ENCODE results near the gene ZP1. TPM values are rescaled to one million over a fixed set of nuclear protein-coding genes. Genes with fewer than 3 reads are reported as not detected.
A peak's percentile ranks its signal among the peaks of the same experiment; 100 is the strongest.

The ZP1 gene
- total and polyA plus RNA-seq, 10 of the 15 experiments (the other 5 are each of a cell fraction or from before 2014, with no cell fraction given) = not detected

GRCh38 chr11:60913793-60914632 lies 46.7 kb downstream of the ZP1 start, which contains the start of gene TMEM109:
TMEM109 (plus strand) TSS chr11:60914158; CDS start chr11:60919694, 5,536 bp downstream.
- ChIA-PET RAD21 (ENCODE audit: unreplicated experiment) (interaction anchor here (0.8 to 5.9 kb wide), 21 partner anchors 9 to 274 kb away, joined by 3 to 43 read pairs (median 4); partner anchors contain the start of gene TMEM132A), SMC1A (ENCODE audit: uncharacterized antibody, unreplicated experiment) (interaction anchor here (0.7 to 5.9 kb wide), 22 partner anchors 9 to 479 kb away, joined by 3 to 76 read pairs (median 5); partner anchors contain the start of genes MS4A1, SLC15A3, TMEM132A and TMEM216), POLR2A (interaction anchor here (0.6 to 3.2 kb wide), 19 partner anchors 9 to 447 kb away, joined by 3 to 11 read pairs (median 5); partner anchors contain the start of genes SLC15A3 and TMEM132A), CTCF (interaction anchor here (0.5 to 4.5 kb wide), 25 partner anchors 8 to 948 kb away, joined by 3 to 46 read pairs (median 4); partner anchors contain the start of genes MS4A15, PRPF19, TMEM132A and TMEM216)
- Histone ChIP-seq H3K27me3 (replicated peaks in 1 of 2; ENCODE audit: control insufficient read depth in 2 of 2, insufficient read depth in 2 of 2, low read length in 1 of 2) (no peaks in the 10 kb centered on the region), H3K36me3 (ENCODE audit: control insufficient read depth in 2 of 2, insufficient read depth in 2 of 2, low read length in 1 of 2) (no peaks in the 10 kb centered on the region; a peak in 1 of 4 replicates), H4K20me1 (ENCODE audit: control insufficient read depth, insufficient read depth) (no peaks in the 10 kb centered on the region), H3K9me3 (replicated peaks; ENCODE audit: control insufficient read depth, insufficient read depth, low read length) (peaks cover 5% of the 10 kb centered on the region), H3K27ac (ENCODE audit: control insufficient read depth, insufficient read depth) (peak within 1 kb of the TSS; percentile 94), H3K4me2 (ENCODE audit: control insufficient read depth, insufficient read depth) (peak within 1 kb of the TSS; percentile 99), H3K79me2 (ENCODE audit: control insufficient read depth, insufficient read depth, low read length) (peaks cover 34% of the 10 kb centered on the region), H3K4me3 (peak within 1 kb of the TSS; percentile 82), H2AFZ (ENCODE audit: control insufficient read depth, low read depth, low read length) (peak within 1 kb of the TSS; percentile 100), H3K9ac (ENCODE audit: control insufficient read depth, insufficient read depth, low read length) (peak within 1 kb of the TSS; percentile 85), H3K4me1 (ENCODE audit: control insufficient read depth, insufficient read depth, low read length) (peaks cover 59% of the 10 kb centered on the region)
- intact Hi-C loops (cut with micrococcal nuclease; ENCODE audit: unreplicated experiment) = loop anchor here (2.0 kb wide), 2 partner anchors 39 to 147 kb away; partner anchors contain the start of gene SLC15A3
- BruUV-seq (replicated peaks) = TSS peak; percentile 67
- in situ Hi-C loops (cut with MboI) = no loop called here
- ATAC-seq = peak; percentile 67
- DNase-seq (ENCODE audit: low read depth, low spot score) = peak; percentile 86
- WGBS (ENCODE audit: insufficient coverage, insufficient replicate concordance, low lambda C conversion rate, missing lambda C conversion rate) = under 1% methylated on average over 70 of the region's 70 CpGs
- peak; percentile 95 for FAIRE-seq
- no peak for TF ChIP-seq ZNF622 (IDR thresholded peaks at IDR 0.05)
- TF ChIP-seq, protein P1, sequence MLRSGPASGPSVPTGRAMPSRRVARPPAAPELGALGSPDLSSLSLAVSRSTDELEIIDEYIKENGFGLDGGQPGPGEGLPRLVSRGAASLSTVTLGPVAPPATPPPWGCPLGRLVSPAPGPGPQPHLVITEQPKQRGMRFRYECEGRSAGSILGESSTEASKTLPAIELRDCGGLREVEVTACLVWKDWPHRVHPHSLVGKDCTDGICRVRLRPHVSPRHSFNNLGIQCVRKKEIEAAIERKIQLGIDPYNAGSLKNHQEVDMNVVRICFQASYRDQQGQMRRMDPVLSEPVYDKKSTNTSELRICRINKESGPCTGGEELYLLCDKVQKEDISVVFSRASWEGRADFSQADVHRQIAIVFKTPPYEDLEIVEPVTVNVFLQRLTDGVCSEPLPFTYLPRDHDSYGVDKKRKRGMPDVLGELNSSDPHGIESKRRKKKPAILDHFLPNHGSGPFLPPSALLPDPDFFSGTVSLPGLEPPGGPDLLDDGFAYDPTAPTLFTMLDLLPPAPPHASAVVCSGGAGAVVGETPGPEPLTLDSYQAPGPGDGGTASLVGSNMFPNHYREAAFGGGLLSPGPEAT (IDR thresholded peaks at IDR 0.05; ENCODE audit: low read depth) = peak; percentile 47; the same call in 1 of the 2 replicates
- no peak for TF ChIP-seq E4F1 (IDR thresholded peaks at IDR 0.05; ENCODE audit: borderline replicate concordance, partially characterized antibody)
- no peak for TF ChIP-seq SMARCA5 (IDR thresholded peaks at IDR 0.05)
- TF ChIP-seq NKRF (conservative IDR thresholded peaks at IDR 0.05) = peak; percentile 81; the same call in 1 of the 2 replicates
- peak; percentile 17 for TF ChIP-seq MEF2B (IDR thresholded peaks at IDR 0.05; ENCODE audit: partially characterized antibody, poor library complexity, severe bottlenecking)
- peak; percentile 71; the same call in 1 of the 2 replicates for TF ChIP-seq CREM (IDR thresholded peaks at IDR 0.05; ENCODE audit: low read depth)
- TF ChIP-seq BHLHE40 (IDR thresholded peaks at IDR 0.05; ENCODE audit: borderline replicate concordance in 1 of 2, low read depth in 2 of 2, low read length in 1 of 2) = peak; percentile 89 to 96
- TF ChIP-seq STAT1 (conservative IDR thresholded peaks at IDR 0.05) = 0 out of 2 replicates have a peak, but pooled peaks have one; percentile 36
- TF ChIP-seq, protein P2, sequence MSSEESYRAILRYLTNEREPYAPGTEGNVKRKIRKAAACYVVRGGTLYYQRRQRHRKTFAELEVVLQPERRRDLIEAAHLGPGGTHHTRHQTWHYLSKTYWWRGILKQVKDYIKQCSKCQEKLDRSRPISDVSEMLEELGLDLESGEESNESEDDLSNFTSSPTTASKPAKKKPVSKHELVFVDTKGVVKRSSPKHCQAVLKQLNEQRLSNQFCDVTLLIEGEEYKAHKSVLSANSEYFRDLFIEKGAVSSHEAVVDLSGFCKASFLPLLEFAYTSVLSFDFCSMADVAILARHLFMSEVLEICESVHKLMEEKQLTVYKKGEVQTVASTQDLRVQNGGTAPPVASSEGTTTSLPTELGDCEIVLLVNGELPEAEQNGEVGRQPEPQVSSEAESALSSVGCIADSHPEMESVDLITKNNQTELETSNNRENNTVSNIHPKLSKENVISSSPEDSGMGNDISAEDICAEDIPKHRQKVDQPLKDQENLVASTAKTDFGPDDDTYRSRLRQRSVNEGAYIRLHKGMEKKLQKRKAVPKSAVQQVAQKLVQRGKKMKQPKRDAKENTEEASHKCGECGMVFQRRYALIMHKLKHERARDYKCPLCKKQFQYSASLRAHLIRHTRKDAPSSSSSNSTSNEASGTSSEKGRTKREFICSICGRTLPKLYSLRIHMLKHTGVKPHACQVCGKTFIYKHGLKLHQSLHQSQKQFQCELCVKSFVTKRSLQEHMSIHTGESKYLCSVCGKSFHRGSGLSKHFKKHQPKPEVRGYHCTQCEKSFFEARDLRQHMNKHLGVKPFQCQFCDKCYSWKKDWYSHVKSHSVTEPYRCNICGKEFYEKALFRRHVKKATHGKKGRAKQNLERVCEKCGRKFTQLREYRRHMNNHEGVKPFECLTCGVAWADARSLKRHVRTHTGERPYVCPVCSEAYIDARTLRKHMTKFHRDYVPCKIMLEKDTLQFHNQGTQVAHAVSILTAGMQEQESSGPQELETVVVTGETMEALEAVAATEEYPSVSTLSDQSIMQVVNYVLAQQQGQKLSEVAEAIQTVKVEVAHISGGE (CRISPR knock-in tag; IDR thresholded peaks at IDR 0.05) = no peak
- no peak for TF ChIP-seq TBL1XR1 (IDR thresholded peaks at IDR 0.05; ENCODE audit: low read depth, low read length)
